TTC549 (cell line): ENCODE data around the gene LGALS3BP.
"Not testable (repeated sequence)": the region's sequence is repeated elsewhere in the genome, so short reads cannot be mapped to it uniquely, and the experiment has no call there.

Experiments used
- FAIRE-seq: peaks from 2 replicates; lab custom pipeline; 2012; peaks lifted over from hg19 to GRCh38; lab: Jason Lieb, UNC

The LGALS3BP gene

DNA sequence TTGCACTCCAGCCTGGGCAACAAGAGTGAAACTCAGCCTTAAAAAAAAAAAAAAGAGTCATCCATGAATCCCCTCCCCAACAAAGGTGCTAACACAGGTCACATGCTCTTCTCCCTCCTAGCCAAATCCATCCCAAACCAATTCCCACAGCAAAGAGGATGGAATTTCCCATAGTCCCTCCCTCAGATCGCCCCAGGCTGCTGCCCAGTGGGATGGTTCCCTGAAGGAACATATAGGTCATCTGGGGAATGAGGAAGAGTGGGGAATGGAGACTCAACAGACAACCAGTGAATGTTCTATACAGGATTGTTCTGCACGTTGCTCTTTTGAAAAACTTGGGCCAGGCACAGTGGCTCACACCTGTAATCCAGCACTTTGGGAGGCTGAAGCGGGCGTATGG is 18.2 kb downstream of the LGALS3BP start:
- FAIRE-seq, result no peak

DNA sequence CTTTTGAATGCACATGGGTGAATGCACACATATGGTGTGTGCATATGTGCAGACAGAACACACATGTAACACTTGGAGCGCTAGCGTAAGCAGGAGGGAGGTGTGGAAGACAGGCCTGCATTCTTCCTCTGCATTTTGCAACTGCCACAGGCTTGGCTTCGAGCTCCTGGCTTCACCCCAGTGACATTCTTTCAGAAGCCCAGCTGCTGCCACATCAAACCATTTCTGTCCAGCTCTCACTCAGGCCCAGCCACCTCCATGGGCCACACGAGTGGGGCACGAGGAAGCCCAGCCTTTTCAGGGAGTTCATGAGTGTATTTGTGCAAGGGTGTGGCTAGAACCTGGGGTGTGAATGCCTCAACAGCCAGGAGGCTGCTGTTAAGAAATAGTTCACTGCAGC is 18.8 kb downstream of the LGALS3BP start:
- FAIRE-seq, result no peak

DNA sequence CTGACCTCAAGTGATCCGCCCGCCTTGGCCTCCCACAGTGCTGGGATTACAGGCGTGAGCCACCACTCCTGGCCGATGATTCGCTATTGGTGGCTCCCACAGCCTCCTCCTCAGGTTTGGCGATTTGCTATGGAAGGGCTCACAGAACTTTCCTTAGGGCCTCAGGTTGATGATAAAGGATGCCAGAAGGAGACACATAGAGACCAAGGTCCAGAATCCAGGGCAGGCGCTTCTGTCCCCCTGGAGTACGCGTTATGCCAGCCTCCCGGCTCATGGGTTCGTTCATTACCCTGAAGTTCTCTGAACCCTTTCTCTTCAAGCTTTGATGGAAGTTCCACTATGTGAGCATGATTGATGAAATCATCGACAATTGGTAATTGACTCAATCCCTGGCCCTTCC is 19.9 kb downstream of the LGALS3BP start:
- no peak for FAIRE-seq

DNA sequence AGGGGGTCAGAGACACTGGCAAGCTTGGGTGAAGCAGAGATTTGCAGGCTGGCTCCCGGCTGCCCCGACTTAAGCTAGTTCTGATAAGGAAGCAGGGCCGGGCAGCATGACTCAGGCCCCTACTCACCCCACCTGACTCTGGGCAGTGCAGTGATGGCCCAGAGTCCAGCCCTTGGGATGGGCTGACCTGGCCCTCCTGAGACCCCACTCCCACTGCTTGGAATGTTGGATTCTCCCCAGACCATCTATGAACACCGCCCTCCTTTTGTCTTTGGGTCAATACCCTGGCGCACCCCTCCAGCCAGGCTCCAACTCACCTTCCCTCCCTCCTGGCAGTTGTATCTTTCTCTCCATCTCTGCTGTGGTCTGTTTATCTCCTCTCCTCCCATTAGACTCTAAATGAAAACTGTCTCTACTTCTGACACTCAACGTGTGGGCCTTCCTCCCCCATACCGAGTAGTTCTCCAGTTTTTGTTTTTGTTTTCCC is 21.0 kb downstream of the LGALS3BP start:
- FAIRE-seq, result no peak

DNA sequence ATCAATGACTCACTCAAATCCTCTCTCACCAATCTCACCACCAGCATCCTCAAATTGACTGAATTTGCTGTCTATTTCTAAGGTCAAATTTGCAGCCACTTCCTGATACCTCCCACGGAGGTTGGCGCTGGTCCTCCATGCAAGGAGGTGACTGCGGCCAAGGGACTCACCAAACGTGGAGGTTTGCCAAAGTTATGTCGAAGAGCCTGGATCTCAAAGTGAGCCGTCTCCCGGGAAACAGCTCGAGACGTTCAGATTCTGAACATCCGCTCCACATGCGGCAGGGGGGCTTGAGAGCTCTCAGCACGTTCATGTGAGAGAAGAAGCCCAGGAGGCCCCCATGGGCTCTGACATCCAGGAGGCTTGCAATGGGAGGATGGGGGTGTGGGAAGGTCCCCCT is 22.6 kb downstream of the LGALS3BP start:
- FAIRE-seq, result no peak

DNA sequence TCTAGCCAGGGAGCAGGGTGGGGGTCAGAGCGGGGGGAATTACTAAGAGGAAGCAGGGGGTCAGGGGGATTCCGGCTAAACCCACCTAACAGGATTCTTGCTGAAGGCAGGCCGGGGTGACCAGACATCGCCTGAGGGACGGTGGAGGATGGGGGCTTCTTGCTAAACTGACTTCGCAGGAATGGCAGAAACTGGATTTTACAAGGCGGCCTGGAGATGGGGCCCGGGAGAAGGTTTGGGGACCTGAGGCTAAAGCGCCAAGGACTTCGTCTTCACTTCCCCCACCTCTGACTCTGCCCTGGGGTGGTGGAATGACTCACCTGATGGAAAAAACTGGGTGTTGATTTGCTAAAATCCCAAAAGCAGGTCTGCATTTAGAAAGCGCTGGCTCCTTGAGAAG is 23.5 kb downstream of the LGALS3BP start:
- no peak for FAIRE-seq

DNA sequence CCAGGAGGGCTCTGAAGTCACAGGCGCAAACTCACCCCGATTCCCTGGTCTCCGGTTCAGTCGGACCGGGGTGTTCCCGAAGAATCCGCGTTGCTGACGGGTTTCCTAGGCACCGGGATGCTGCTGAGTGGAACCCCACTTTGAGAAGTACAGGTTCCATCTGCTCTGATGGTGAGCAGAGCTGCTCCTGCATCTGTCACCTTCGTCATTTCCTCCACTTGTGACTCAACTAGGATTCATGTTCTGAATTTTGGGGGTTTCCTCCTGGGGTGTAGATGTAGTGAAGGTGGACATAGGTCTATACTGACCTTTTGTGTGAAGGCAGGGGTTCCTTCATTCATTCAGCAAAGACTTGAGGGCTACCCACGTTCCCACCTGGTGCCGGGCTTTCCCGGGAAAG is 25.0 kb downstream of the LGALS3BP start:
- FAIRE-seq, result no peak

DNA sequence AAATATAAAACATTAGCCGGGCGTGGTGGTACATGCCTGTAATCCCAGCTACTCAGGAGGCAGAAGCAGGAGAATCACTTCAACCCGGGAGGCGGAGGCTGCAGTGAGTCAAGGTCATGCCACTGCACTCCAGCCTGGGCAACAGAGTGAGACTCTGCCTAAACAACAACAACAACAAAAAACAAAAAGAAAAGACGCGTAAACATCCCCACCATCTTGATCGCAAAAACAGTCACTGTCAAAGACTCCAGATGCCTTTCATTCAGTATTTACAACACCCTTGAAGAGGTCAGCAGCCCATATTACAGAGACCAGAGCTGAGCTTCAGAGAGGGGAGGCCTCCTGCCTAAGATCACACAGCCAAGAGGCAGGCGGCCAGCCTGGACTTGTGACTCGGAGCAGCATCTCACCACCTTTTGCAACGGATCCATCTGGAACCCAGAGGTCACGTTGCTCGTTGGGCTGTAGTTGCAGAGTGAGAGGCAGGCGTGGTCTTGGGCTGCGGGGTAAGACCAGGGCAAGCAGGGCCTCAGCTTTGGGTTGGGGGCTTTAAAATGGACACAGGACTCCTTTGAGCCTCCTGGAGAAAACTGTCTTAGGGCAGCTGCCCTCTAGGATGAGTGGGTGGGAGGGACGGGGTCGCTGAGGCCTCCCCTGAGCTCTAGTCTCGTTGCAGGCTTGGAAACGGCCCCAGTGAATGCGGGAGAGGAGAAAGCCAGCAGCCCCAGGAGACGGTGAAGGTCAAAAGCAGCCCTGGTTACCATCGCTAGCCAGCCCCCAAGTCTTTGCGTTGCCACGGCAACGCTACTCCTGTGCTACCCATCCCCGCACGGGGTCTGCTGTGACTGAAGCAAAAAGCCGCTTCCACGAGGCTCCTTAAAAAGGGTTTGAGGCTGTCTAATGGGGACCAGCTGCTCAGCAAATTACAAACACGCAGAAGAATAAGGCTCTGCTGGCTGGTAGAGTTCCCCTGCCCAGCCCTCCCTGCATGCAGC is 26.1 kb downstream of the LGALS3BP start:
- FAIRE-seq, result no peak

DNA sequence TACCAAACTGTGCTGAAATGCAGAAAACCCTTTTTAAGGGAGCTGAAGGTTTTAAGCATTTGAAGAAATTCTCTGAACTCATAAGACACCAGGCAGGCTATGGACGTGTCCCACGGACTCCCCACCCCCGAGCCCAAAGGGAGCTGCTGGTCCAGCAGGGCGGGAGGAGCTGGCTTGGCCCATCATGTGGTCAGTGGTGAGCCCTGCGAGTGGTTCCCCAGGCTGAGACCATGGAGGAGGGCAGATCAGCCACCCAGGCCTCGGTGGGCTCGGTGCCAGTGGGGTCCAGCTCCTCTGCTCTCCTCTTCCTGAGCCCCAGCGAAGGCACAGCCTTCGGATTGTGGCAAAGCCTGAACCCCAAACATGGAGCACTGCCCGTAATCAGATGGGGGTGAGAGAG is 27.0 kb downstream of the LGALS3BP start:
- no peak for FAIRE-seq

DNA sequence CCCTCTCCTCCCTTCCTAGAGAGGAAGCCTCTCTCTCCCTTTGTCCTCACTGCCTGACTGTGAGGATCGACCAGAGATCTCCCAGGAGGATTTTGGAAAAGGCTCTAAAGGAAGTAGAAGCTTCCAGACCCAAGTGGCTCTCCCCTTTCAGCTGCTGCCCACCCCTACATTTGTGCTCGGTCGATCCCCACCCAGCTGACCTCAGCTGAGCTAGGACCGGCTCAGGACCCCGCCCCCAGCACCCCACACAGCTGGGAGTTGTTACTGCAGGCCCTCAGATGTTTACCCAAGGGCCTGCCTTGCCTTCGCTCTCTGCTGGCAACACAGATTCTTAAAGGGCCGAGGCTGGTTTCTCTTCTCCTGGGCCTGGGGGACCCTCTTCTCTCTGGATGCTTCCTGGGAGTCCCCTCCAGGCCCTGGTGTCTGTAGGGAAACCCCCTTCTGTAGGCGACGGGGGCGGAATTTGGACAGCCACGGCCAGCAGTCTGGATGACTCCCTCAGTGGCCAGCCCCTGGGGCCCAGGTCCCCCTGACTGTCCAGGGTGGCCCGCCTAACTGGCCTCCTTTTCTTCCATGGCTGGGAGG is 27.7 kb downstream of the LGALS3BP start:
- no peak for FAIRE-seq

DNA sequence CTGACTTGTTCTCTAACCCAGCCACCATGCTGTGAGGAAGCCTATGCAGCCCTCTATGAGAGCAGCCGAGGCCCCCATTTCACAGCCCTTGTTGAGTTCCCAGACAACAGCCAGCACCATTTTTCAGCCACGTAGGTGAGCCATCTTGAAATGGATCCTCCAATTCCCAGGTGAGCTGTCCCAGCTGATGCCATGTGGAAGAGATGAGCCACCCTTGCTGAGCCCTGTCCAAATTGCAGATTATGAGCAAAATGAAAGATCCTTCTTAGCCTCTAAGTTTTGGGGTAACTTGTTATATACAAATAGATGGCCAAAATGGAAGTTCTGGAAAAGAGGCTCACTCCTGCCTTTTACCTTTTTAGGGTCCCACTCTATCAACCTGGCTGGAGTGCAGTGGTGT is 28.9 kb downstream of the LGALS3BP start:
- no peak for FAIRE-seq

DNA sequence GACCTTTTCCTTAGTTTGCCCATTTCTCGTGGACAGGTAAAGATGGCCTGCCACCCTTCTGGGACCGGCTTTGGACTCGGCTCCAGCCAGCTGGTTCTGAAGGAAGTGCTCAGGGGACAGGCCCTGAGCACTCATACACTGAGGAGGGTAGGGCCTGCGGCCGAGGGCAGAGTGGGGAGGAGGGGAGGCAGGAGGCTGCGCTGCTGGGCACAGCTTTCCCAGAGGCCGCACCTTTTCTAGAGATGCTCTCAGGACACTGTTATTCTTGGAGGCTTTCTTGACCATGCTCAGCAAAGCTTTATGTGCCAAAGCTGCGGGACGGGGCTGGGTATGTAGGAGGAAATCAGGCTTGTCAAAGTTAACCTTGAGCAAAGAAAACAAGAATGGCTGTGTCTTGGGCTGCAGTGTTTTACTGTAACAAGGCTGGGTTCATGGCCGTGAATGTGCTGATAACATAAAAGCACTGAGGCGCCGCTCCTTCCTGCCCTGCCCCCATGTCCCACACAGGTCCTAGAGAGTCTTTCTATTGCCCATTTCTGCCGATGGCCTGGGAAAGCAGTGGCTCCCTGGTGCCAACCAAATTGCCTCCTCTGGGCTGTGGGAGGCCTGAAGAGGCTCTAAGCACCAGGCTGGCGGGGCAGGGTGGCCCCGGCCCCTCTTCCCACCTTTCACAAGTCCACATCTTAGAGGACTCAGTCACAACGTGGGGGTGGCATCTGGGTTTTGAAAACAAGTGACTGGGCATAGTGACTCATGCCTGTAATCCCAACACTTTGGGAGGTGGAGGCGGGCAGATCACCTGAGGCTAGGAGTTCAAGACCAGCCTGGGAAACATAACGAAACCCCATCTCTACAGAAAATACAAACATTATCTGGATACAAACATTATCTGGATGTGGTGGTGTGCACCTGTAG is 32.2 kb downstream of the LGALS3BP start:
- FAIRE-seq, result no peak

DNA sequence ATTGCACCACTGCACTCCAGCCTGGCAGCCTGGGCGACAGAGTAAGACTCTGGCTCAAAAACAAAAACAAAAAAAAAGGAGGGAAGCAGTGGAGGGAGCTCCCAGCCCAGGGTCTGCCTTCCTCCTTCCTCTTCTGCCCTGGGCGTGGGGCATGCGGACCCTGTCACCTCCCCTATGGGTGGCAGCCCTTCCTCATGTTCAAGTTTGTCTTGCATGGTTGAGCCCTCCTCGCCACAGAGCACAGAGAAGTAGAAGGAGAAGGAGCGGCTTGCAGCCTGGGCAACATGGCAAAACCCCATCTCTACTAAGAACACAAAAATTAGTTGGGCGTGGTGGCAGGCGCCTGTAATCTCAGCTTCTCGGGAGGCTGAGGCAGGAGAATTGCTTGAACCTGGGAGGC is 33.1 kb downstream of the LGALS3BP start:
- FAIRE-seq, result no peak

DNA sequence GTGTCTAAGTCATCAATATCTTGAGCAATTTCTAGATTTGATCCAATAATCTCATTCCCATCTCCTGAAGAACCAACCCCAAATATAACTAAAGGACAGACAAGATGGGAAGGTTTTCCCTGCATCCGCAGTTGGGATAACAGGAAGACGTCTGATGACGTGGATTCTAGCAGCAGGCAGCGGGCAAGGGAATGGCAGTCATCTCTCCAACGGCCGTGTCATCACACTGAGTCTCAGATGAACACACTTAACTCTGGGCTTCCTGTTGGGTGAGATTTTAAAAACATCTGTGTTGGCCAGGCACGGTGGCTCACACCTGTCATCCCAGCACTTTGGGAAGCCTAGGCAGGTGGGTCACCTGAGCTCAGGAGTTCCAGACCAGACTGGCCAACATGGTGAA is 33.6 kb downstream of the LGALS3BP start:
- no peak for FAIRE-seq

DNA sequence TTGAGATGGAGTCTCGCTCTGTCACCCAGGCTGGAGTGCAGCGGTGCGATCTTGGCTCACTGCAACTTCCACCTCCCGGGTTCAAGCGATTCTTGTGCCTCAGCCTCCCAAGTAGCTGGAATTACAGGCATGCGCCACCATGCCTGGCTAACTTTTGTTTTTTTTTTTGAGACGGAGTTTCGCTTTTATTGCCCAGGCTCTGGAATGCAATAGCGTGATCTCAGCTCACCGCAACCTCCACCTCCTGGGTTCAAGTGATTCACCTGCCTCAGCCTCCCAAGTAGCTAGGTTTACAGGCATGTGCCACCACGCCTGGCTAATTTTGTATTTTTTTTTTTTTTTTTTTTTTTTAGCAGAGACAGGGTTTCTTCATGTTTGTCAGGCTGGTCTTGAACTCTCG is 34.3 kb downstream of the LGALS3BP start:
- FAIRE-seq, result not testable (repeated sequence)

DNA sequence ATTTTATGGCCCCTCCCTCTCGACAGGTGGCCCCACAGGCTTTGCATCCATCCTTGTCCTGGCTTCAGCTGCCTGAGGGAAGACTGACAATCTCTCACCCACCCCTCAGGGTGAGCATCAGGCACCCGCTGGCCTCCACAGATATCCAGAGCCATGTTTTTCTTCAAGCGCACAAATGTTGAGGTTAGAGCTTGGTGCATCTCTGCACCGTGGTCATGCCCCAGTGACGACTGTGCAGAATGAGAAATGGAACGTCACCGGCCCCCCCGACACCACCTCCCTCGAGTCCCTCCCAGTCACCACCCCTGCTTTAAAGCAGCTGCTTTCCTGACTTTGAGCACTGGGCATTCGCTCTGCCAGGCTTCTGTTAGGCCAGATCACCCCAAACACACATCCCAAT is 34.8 kb downstream of the LGALS3BP start:
- no peak for FAIRE-seq

DNA sequence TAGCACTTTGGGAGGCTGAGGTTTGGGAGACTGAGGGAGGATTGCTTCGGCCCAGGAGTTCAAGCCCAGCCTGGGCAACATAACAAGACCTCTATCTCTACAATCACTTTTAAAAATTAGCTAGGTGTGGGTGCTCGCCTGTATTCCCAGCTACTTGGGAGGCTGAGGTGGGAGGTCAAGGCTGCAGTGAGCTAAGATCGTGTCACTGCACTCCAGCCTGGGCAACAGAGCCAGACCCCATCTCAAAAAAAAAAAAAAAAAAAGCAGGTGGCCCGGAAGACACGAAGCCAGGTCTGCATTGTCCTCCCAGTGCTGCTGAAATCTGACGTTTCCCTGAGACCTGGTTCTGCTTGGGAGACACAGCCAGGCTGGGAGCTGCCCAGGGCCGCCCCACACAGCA is 35.7 kb downstream of the LGALS3BP start:
- FAIRE-seq, result no peak

DNA sequence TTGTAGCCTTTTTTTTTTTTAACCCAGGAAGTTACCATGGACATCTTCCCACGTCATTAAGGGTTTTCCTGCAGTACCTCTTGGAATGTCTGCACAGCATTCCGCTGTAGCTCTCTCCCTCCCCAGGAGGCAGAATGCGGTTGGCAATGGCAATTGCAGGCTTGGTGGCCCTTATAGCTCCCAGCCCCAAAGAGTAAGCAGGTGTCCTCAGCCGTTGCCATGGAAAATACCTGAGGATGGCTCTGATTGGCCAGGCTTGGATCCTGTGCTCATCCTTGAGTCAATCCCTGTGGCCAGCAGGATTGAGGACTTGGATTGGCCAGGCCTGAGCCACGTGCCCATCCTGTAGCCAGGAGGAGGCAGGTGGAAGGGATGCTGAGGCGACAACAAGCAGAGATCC is 39.0 kb downstream of the LGALS3BP start:
- no peak for FAIRE-seq

DNA sequence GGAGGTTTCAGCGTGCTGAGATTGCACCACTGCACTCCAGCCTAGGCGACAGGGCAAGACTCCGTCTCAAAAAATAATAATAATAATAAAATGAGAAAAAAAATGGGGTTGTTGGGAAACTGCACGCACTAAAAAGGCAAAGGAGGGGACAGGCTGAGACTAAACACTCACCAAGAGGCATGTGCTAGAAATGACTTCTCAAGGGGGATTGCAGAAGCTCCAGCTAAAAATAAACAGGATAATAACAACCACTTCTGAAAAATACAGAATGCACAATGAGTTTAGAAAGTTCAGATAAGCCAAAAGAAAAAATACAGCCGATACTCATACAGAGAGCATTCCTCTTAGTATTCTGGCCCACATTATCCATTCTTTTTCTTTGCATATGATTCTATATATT is 39.5 kb downstream of the LGALS3BP start:
- no peak for FAIRE-seq

DNA sequence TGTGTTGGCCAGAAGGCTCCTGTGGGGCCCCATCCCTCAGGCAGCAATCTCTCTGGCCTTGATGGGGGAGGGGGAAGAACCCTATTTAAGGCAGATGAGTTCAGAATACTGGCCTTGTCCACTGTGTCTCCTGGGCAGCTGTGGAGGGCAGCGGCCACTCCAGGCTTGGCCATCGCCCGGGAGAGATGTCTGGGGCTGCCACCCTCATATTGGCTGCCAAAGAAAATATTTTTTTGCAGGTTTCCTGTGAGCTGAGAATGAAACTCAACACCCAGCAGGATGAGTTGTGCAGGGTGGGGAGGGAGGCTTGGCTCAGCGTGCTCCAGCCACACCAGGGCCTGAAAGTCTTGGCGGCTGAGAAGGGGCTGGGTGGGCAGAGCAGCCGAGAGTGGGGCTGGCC is 40.1 kb downstream of the LGALS3BP start:
- FAIRE-seq, result no peak

DNA sequence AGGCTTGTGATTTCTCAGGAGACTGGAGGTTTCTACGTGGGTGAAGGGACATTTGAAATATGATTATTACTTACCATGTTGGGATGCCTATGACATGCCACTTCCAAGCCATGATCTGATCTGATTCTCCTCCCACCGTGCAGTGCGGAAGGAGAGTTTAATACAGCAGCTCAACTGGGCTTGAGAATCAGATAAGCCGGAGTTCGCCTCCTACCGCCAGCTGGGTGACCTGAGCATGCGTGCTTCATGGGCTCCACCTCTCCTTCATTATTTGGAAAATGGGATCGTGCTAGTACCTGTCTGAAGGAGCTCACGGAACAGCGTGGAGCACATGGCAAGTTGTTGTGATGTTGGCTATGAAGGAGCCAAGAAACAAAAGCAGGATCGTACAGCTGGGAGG is 42.2 kb downstream of the LGALS3BP start:
- no peak for FAIRE-seq

DNA sequence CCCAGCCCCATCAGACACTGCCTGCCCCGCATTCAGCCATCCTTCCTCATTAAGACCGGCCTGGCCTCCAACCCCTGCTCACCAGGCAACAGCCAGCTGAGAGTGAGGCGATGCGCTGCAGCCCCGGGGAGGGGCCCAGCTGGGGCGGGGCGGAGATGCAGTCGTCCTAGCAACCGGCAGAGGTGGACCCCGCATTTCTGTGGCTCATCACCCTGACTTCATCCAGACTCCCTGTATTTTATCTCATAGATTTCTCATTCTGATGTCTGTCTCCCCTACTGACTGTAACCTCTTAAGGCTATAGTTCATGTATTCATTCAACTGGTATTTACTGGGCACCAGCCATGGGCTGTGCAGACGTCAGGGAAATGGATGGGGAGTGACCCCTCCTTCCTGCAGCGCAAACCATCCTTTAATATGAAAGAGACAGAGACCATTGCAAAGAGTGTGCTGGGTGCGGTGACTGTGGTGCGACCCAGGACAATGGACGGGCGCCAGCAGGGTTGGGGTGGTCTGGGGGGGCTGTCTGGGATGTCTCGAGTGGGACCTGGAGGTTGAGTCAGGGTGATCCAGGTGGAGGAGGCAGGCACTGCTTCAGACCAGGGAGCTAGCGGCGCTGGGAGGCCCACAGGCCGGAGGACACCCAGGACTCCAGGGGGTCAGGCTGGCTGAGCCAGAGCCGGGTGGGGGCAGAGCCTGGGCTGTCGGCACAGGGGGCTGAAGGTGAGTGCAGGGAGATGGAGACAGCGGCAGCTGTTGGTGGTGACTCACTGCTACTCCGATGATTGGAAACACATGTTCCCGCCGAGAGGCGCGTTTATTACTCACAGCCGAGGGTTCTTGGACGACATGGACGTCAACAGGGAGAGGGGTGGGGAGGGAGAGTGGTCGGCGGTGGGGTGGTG is 44.1 kb downstream of the LGALS3BP start:
- no peak for FAIRE-seq
